Measurements from ENCODE around the gene VIL1.

Gene VIL1

DNA sequence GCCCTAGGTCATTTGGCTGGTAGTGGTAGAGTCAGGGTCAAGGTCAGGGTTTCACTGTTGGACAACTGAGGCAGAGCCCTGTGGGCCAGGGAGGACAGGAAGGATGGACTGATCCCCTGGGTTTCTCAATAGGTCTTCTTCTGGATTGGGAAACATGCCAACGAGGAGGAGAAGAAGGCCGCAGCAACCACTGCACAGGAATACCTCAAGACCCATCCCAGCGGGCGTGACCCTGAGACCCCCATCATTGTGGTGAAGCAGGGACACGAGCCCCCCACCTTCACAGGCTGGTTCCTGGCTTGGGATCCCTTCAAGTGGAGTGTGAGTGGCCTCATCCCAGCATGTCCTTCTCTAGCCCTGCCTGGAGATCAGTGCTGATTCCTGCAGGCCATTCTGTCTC lies 18.1 kb downstream of the VIL1 start:
- in situ Hi-C loops (cut with HindIII; ENCODE audit: low sequenced_read_pairs), result no loop called here
- no peak for DNase-seq (ENCODE audit: low read depth)
- TF ChIP-seq, protein P1, sequence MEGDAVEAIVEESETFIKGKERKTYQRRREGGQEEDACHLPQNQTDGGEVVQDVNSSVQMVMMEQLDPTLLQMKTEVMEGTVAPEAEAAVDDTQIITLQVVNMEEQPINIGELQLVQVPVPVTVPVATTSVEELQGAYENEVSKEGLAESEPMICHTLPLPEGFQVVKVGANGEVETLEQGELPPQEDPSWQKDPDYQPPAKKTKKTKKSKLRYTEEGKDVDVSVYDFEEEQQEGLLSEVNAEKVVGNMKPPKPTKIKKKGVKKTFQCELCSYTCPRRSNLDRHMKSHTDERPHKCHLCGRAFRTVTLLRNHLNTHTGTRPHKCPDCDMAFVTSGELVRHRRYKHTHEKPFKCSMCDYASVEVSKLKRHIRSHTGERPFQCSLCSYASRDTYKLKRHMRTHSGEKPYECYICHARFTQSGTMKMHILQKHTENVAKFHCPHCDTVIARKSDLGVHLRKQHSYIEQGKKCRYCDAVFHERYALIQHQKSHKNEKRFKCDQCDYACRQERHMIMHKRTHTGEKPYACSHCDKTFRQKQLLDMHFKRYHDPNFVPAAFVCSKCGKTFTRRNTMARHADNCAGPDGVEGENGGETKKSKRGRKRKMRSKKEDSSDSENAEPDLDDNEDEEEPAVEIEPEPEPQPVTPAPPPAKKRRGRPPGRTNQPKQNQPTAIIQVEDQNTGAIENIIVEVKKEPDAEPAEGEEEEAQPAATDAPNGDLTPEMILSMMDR (IDR thresholded peaks at IDR 0.05; ENCODE audit: low read depth, low read length, missing control alignments), result no peak
- H3K4me3 ChIP-seq (ENCODE audit: low read depth, low read length), result no peak overlapping the region

DNA sequence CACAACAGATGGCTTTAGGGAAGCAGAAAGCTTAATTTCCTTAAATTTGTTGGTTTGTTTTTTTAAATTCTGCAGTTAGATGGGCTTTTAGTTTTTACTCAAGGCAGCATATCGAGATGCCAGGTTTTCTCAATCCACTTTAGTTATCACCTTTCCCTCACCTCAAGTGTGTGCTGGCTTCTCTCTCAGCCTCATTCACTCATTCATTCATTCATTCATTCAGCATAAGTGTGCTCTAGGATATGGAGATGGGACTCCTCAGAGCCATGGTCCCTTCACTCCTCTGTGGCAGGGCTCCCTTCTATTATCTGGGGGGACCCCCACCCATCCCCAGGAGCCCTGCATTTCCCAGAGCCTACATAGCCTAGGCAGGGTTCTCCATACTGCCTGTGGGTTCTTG lies 19.0 kb downstream of the VIL1 start:
- TF ChIP-seq, protein P1 (IDR thresholded peaks at IDR 0.05; ENCODE audit: low read depth, low read length, missing control alignments), result no peak
- in situ Hi-C loops (cut with HindIII; ENCODE audit: low sequenced_read_pairs), result no loop called here
- no peak for DNase-seq (ENCODE audit: low read depth)
- H3K4me3 ChIP-seq (ENCODE audit: low read depth, low read length), result no peak overlapping the region

GRCh38 chr2:218438596-218438995 lies 19.7 kb downstream of the VIL1 start:
- in situ Hi-C loops (cut with HindIII; ENCODE audit: low sequenced_read_pairs), result no loop called here
- no peak for DNase-seq (ENCODE audit: low read depth)
- no peak overlapping the region for H3K4me3 ChIP-seq (ENCODE audit: low read depth, low read length)

DNA sequence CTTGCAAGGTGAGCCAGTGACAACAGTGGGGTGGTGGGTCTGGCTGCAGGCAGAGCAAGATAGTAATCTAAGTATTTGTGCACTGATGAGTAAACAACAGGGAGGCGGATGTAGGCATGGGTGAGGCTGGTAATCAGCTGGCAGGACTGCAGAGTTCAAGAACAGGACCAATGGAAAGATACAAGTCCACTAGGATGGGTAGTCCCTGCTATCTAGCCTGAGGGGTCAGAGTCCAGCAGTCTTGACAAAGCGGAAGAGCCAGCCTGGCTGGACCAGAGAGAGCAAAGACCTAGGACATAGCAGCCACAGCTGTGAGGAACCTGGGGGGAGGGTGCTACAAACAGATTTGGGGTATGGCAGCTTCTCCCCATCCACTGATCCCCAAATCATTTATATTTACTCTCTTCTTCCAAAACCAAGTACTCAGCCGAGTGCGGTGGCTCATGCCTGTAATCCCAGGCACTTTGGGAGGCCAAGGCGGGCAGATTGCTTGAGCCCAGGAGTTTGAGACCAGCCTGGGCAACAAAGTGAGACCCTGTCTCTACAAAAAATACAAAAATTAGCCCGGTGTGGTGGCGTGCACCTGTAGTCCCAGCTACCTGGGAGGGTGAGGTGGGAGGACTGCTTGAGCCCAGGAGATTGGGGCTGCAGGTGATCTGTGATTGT lies 25.9 kb downstream of the VIL1 start:
- in situ Hi-C loops (cut with HindIII; ENCODE audit: low sequenced_read_pairs), result no loop called here
- no peak for DNase-seq (ENCODE audit: low read depth)
- TF ChIP-seq, protein P1 (IDR thresholded peaks at IDR 0.05; ENCODE audit: low read depth, low read length, missing control alignments), result no peak
- H3K4me3 ChIP-seq (ENCODE audit: low read depth, low read length), result no peak overlapping the region

More at GRCh38 chr2:218438596-218438995, 19.7 kb downstream of the VIL1 start:
- TF ChIP-seq, protein P1 (IDR thresholded peaks at IDR 0.05; ENCODE audit: low read depth, low read length, missing control alignments), result no peak

DNA sequence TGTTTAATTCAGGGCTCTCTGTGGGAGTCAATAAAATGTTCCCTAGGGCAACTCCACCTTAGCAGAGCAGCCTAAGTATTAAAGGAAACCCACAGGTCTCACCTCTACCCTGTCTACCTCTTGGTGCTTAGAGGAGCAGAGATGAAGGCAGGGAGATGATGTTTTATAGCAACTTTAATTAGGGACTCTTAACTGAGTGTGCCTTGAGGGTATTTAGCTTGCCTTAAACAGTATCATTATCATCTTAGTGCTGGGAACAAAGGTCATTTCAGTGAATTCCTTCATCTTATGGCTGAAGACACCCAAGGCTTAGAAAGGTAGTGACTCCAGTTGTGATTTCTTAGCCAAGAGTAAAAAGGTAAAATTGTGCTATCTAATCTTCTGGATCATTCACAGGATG lies 26.7 kb downstream of the VIL1 start:
- no peak overlapping the region for H3K4me3 ChIP-seq (ENCODE audit: low read depth, low read length)
- no peak for DNase-seq (ENCODE audit: low read depth)
- TF ChIP-seq, protein P1 (IDR thresholded peaks at IDR 0.05; ENCODE audit: low read depth, low read length, missing control alignments), result no peak
- in situ Hi-C loops (cut with HindIII; ENCODE audit: low sequenced_read_pairs), result no loop called here

GRCh38 chr2:218446547-218446946 lies 27.6 kb downstream of the VIL1 start:
- TF ChIP-seq, protein P1 (IDR thresholded peaks at IDR 0.05; ENCODE audit: low read depth, low read length, missing control alignments), result no peak
- no peak for DNase-seq (ENCODE audit: low read depth)
- in situ Hi-C loops (cut with HindIII; ENCODE audit: low sequenced_read_pairs), result no loop called here
- H3K4me3 ChIP-seq (ENCODE audit: low read depth, low read length), result no peak overlapping the region

All from astrocyte of the cerebellum (primary cell).